Stromal cell of bone marrow (primary cell): ENCODE measurements around the gene SLC36A4.
"Not testable (repeated sequence)": the region's sequence is repeated elsewhere in the genome, so short reads cannot be mapped to it uniquely, and the experiment has no call there.

Experiments
- DNase-seq: peaks from one replicate; pipeline ENCODE4 v3.0.0-alpha.2; 2012; ENCODE audit warnings: low read depth

Gene SLC36A4

GRCh38 chr11:93122535-93123235, 75.1 kb downstream of the SLC36A4 start:
- DNase-seq, result no peak

- DNase-seq, result no peak
Observed at GRCh38 chr11:93118276-93118675, 79.5 kb downstream of the SLC36A4 start.

GRCh38 chr11:93117565-93117964, 80.2 kb downstream of the SLC36A4 start:
- no peak for DNase-seq

- no peak for DNase-seq
Observed at GRCh38 chr11:93116641-93117441, 81.0 kb downstream of the SLC36A4 start.

GRCh38 chr11:93114304-93114703, 83.5 kb downstream of the SLC36A4 start:
- no peak for DNase-seq

GRCh38 chr11:93113824-93114223, 84.0 kb downstream of the SLC36A4 start:
- DNase-seq, result no peak

- DNase-seq, result not testable (repeated sequence)
Observed at GRCh38 chr11:93111147-93111546, 86.6 kb downstream of the SLC36A4 start.

- DNase-seq, result peak; percentile 60
Observed at GRCh38 chr11:93100211-93100610, 97.6 kb downstream of the SLC36A4 start.

GRCh38 chr11:93099806-93100205, 98.0 kb downstream of the SLC36A4 start:
- DNase-seq, result peak; percentile 44
